Ectodermal cell (in vitro differentiated cells): ENCODE data around the gene ATAD3A.
"Not testable (repeated sequence)": the region's sequence is repeated elsewhere in the genome, so short reads cannot be mapped to it uniquely, and the experiment has no call there.

Experiments
- H3K27ac ChIP-seq: 2 replicates; pipeline ENCODE4 v1.7.0; 2013; ENCODE audit warnings: mild to moderate bottlenecking, low read depth, low read length; ENCODE audit not compliant: insufficient read depth, poor library complexity, severe bottlenecking
- H3K27me3 ChIP-seq: 2 replicates; pipeline ENCODE4 v1.7.0; 2013; ENCODE audit warnings: mild to moderate bottlenecking, low read length; ENCODE audit not compliant: insufficient read depth, control insufficient read depth, poor library complexity, severe bottlenecking
- H3K36me3 ChIP-seq: one replicate; pipeline ENCODE4 v1.7.0; 2013; ENCODE audit warnings: low read length; ENCODE audit not compliant: control insufficient read depth, insufficient read depth
- H3K4me1 ChIP-seq: one replicate; pipeline ENCODE4 v1.7.0; 2013; ENCODE audit warnings: low read length; ENCODE audit not compliant: control insufficient read depth, insufficient read depth
- H3K4me3 ChIP-seq: 2 replicates; pipeline ENCODE4 v1.7.0; 2013; ENCODE audit warnings: low read depth, low read length, control low read depth; ENCODE audit not compliant: insufficient read depth
- H3K9me3 ChIP-seq: 2 replicates; pipeline ENCODE4 v1.7.0; 2013; ENCODE audit warnings: mild to moderate bottlenecking, low read length, moderate library complexity; ENCODE audit not compliant: control insufficient read depth
- WGBS, 2 experiments: methylation state at CpG; one replicate each; pipeline ENCODE4 v1.1.7; 2013; ENCODE audit warnings: missing lambda C conversion rate in 2 of 2; 5-methylcytosine and 5-hydroxymethylcytosine counted together

ATAD3A gene

GRCh38 chr1:1522536-1522935, 10.6 kb downstream of the ATAD3A start:
- peaks cover 14% of the 10 kb centered on the region for H3K36me3 ChIP-seq
- 95 to 97% methylated on average over 30 of the region's 30 CpGs for WGBS, 2 experiments

GRCh38 chr1:1523226-1523625, 11.3 kb downstream of the ATAD3A start:
- not testable (repeated sequence) for H3K36me3 ChIP-seq, H3K4me3 ChIP-seq, H3K9me3 ChIP-seq, H3K27me3 ChIP-seq, H3K4me1 ChIP-seq, H3K27ac ChIP-seq
- WGBS, 2 experiments: 95 to 97% methylated on average over 31 of the region's 31 CpGs

More at GRCh38 chr1:1522536-1522935, 10.6 kb downstream of the ATAD3A start:
- not testable (repeated sequence) for H3K9me3 ChIP-seq, H3K4me3 ChIP-seq, H3K4me1 ChIP-seq, H3K27ac ChIP-seq, H3K27me3 ChIP-seq

DNA sequence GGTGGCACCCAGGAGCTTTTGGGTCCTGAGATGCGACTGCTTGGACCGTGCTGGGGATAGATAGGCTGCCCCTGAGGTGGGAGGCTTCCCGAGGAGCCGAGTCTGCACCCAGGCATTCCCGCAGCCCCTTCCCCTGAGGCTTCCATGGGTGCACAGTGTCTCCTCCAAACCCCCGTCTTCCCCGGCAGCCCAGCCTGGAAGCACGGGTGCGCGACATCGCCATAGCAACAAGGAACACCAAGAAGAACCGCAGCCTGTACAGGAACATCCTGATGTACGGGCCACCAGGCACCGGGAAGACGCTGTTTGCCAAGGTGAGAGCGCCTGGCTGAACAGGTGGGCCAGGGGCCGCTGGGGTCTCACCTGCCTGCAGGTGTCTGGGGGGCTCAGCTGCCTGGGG, 11.7 kb downstream of the ATAD3A start:
- not testable (repeated sequence) for H3K9me3 ChIP-seq, H3K36me3 ChIP-seq, H3K27me3 ChIP-seq, H3K4me3 ChIP-seq, H3K4me1 ChIP-seq, H3K27ac ChIP-seq
- 95 to 97% methylated on average over 16 to 17 of the region's 17 CpGs for whole genome bisulfite sequencing, 2 experiments

GRCh38 chr1:1524750-1525383, 12.9 kb downstream of the ATAD3A start:
- H3K27me3 ChIP-seq, H3K4me3 ChIP-seq: not testable (repeated sequence)
- 95 to 96% methylated on average over 30 of the region's 30 CpGs for WGBS, 2 experiments

DNA sequence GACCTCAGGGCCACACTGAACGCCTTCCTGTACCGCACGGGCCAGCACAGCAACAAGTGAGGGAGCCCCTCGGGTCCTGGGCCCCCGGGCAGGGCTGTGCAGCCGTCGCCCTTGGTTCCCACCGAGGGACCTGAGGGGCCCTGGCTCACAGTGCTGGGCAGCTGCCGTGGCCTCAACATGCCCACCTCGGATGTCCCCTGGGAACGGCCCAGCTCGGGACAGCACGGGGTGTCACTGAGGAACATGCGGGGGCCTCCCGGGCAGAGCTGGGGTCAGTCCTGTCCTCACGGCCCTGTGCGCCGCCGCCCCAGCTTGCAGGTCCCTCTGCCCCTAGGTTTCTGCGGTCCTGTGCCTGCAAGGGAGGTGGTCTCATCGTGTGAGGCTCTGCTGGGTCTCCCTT, 14.5 kb downstream of the ATAD3A start:
- H3K4me1 ChIP-seq, H3K9me3 ChIP-seq, H3K4me3 ChIP-seq, H3K27ac ChIP-seq, H3K27me3 ChIP-seq: not testable (repeated sequence)
- peaks cover 15% of the 10 kb centered on the region for H3K36me3 ChIP-seq
- WGBS, 2 experiments: 95 to 97% methylated on average over 16 to 18 of the region's 21 CpGs

More at GRCh38 chr1:1524750-1525383, 12.9 kb downstream of the ATAD3A start:
- H3K36me3 ChIP-seq, H3K4me1 ChIP-seq, H3K27ac ChIP-seq, H3K9me3 ChIP-seq: not testable (repeated sequence)

GRCh38 chr1:1527092-1527816, 15.3 kb downstream of the ATAD3A start:
- Histone ChIP-seq H3K9me3 (no peaks in the 10 kb centered on the region), H3K36me3 (peaks cover 15% of the 10 kb centered on the region), H3K4me3 (no peak overlapping the region), H3K27me3 (no peaks in the 10 kb centered on the region), H3K4me1 (no peaks in the 10 kb centered on the region), H3K27ac (no peak overlapping the region)
- 95% methylated on average over 31 of the region's 31 CpGs for WGBS, 2 experiments

- 95 to 96% methylated on average over 35 of the region's 37 CpGs for WGBS, 2 experiments
- Histone ChIP-seq H3K27ac (no peak overlapping the region), H3K4me3 (no peak overlapping the region), H3K4me1 (no peaks in the 10 kb centered on the region), H3K36me3 (peaks cover 15% of the 10 kb centered on the region), H3K27me3 (no peaks in the 10 kb centered on the region), H3K9me3 (no peaks in the 10 kb centered on the region)
These were observed 16.6 kb downstream of the ATAD3A start for GRCh38 chr1:1528301-1529267.

- no peaks in the 10 kb centered on the region for H3K4me1 ChIP-seq
- peaks cover 15% of the 10 kb centered on the region for H3K36me3 ChIP-seq
- WGBS, 2 experiments: 95 to 96% methylated on average over 15 to 17 of the region's 18 CpGs
- no peaks in the 10 kb centered on the region for H3K9me3 ChIP-seq
- H3K27ac ChIP-seq: no peak overlapping the region
- no peak overlapping the region for H3K4me3 ChIP-seq
- no peaks in the 10 kb centered on the region for H3K27me3 ChIP-seq
These were observed 17.4 kb downstream of the ATAD3A start for GRCh38 chr1:1529321-1529720.

- Histone ChIP-seq H3K27ac (no peak overlapping the region), H3K4me3 (no peak overlapping the region), H3K36me3 (peaks cover 15% of the 10 kb centered on the region), H3K27me3 (no peaks in the 10 kb centered on the region), H3K9me3 (no peaks in the 10 kb centered on the region), H3K4me1 (no peaks in the 10 kb centered on the region)
- 95% methylated on average over 8 of the region's 8 CpGs for WGBS, 2 experiments
These were observed 18.0 kb downstream of the ATAD3A start for GRCh38 chr1:1529936-1530335.

DNA sequence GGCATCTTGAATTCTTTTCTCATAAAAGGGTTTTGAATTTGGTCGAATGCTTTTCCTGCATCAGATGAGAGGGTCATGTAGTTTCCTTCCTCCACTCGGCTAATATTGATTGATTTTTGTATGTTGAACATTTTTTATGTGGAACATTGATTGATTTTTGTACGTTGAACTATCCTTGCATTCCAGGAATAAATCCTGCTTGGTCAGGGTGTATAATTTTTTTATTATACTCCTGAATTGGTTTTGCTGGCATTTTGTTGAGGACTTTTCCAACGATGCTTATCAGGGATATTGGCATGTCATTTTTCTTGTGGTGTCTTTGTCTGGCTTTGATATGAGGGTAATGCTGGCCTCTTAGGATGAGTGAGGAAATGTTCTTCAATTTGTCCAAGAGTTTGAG, 20.0 kb downstream of the ATAD3A start:
- Histone ChIP-seq H3K4me1 (no peaks in the 10 kb centered on the region), H3K36me3 (peaks cover 15% of the 10 kb centered on the region)
- WGBS, 2 experiments: 95 to 97% methylated on average over 4 of the region's 4 CpGs

More for the DNA sequence above, 20.0 kb downstream of the ATAD3A start:
- Histone ChIP-seq H3K9me3 (no peaks in the 10 kb centered on the region), H3K4me3 (no peak overlapping the region), H3K27ac (no peak overlapping the region), H3K27me3 (no peaks in the 10 kb centered on the region)
